Stimulated activated naive CD8-positive, alpha-beta T cell treated with anti-CD3 and anti-CD28 coated beads, Interleukin-15, Interleukin-2, amounts not matched to agents 100 ng/mL and 50 ng/mL, for 24 hours (primary cell): ENCODE data around the gene VAT1L.

Experiments
- H3K27ac Mint-ChIP-seq: one replicate; pipeline ENCODE4 v1.8.0; 2021; ENCODE audit warnings: mild to moderate bottlenecking, mixed read lengths
- H3K27me3 Mint-ChIP-seq: one replicate; pipeline ENCODE4 v1.8.0; 2021; ENCODE audit warnings: mixed read lengths
- H3K36me3 Mint-ChIP-seq: one replicate; pipeline ENCODE4 v1.8.0; 2021; ENCODE audit warnings: low read depth, mixed read lengths
- H3K4me1 Mint-ChIP-seq: one replicate; pipeline ENCODE4 v1.8.0; 2021; ENCODE audit warnings: low read depth, mixed read lengths
- H3K4me3 Mint-ChIP-seq: one replicate; pipeline ENCODE4 v1.8.0; 2021; ENCODE audit warnings: mild to moderate bottlenecking, mixed read lengths
- H3K9me3 Mint-ChIP-seq: one replicate; pipeline ENCODE4 v1.8.0; 2021; ENCODE audit warnings: mixed read lengths

Gene VAT1L

DNA sequence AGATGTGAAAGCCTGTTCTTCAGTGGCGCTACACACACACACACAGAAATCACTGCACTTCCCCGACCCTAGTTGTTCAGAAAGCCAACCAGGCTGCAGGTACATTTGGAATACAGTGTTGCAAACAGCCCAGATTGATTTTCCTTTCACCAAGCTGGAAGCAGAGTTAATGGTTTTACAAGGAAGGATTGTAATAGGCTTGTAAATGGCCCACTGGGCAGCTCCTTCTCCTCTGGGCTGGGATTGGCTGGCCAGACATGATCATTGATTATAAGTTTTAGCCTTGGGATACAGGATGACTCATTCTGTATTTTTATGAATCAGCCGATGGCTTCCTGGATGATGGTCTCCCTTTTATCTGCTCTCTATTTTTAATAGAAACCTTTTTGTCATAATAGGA, 2.5 kb downstream of the VAT1L start:
- H3K27me3 Mint-ChIP-seq, result peaks cover 57% of the 10 kb centered on the region
- peaks cover 6% of the 10 kb centered on the region for H3K4me1 Mint-ChIP-seq
- no peak overlapping the region for H3K27ac Mint-ChIP-seq
- no peak overlapping the region for H3K4me3 Mint-ChIP-seq
- H3K9me3 Mint-ChIP-seq, result no peaks in the 10 kb centered on the region
- no peaks in the 10 kb centered on the region for H3K36me3 Mint-ChIP-seq

DNA sequence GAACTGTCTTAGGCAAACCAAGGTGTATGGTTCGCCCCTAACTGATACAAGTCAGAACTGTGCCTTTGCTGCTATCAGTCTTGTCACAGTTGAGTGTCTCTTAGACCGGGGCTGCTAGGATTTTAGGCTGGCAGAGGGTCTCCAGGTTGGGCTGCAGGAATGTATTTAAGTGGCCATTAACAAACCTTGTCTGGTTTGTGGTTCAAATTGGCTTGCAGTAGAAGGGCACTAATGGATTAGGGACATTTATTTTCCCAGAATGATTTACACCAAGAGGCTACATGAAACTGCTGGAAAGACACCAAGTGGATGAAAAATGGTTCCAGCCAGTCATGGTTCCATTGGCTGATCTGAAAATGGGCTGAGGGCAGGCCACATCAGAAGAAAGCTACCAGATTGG, 5.1 kb downstream of the VAT1L start:
- no peaks in the 10 kb centered on the region for H3K36me3 Mint-ChIP-seq
- H3K9me3 Mint-ChIP-seq, result no peaks in the 10 kb centered on the region
- peaks cover 41% of the 10 kb centered on the region for H3K27me3 Mint-ChIP-seq
- no peak overlapping the region for H3K27ac Mint-ChIP-seq
- H3K4me3 Mint-ChIP-seq, result no peak overlapping the region
- H3K4me1 Mint-ChIP-seq, result peaks cover 1% of the 10 kb centered on the region

DNA sequence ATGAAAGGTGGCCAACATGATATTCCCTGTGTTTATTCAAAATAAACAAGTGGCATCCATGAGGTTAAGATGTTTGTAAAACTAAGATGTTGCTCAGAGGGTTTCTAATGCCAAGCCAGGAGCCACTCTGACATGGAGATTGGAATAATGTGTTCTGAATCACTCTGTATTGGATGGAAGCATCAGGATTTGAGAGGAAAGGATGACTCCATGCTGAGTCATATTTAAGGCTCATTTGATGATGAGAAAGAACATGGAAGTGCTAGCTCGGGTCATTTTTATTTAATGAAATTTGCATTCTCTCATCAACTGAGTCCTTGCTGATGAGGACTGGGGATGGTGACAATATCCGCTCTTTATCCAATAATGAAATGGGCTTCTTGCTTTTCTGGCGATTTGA, 6.2 kb downstream of the VAT1L start:
- no peaks in the 10 kb centered on the region for H3K9me3 Mint-ChIP-seq
- no peak overlapping the region for H3K27ac Mint-ChIP-seq
- H3K4me3 Mint-ChIP-seq, result no peak overlapping the region
- no peaks in the 10 kb centered on the region for H3K36me3 Mint-ChIP-seq
- peaks cover 35% of the 10 kb centered on the region for H3K27me3 Mint-ChIP-seq
- no peaks in the 10 kb centered on the region for H3K4me1 Mint-ChIP-seq

DNA sequence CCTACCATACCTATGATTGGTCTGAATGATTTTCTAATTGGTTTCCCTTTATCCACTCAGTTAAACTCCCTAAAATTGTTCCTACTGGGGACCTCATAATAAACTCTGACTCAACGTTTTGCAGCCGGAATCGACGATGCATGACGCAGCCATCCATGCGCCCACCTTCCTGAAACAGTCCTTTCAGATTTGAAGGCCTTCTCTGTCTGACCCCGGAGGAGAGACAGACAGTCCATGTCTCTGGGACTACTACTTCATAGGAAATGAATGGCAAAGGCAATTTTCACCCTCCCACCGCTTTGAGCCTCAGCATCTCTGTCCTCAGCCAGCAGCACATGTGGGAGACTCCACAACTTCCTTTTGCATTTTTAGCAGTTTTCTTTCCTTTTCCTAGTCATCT, 13.5 kb downstream of the VAT1L start:
- Mint-ChIP-seq H3K27ac (no peak overlapping the region), H3K27me3 (peaks cover 8% of the 10 kb centered on the region), H3K4me1 (no peaks in the 10 kb centered on the region), H3K9me3 (no peaks in the 10 kb centered on the region), H3K4me3 (no peak overlapping the region), H3K36me3 (no peaks in the 10 kb centered on the region)

DNA sequence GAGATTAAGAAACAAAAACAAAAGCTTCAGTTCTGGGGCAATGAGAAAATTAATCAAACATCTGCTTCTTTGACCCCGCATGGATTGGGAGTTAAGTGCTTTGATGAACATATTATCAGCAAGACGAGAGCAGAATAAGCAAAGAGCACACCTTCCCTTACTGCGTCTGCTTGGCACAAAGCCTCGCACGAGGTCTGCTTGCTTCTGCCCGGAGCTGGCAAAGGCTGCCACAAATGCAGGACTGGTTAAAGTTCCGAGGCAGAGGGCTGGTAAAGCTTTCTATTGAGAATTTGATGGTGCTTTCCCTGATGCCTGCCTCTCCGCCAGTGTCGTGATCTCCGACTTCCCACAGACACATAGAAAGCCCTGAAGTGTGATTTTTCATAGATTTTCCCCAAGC, 17.0 kb downstream of the VAT1L start:
- H3K4me3 Mint-ChIP-seq, result no peak overlapping the region
- H3K27ac Mint-ChIP-seq, result no peak overlapping the region
- H3K36me3 Mint-ChIP-seq, result no peaks in the 10 kb centered on the region
- H3K9me3 Mint-ChIP-seq, result no peaks in the 10 kb centered on the region
- H3K4me1 Mint-ChIP-seq, result no peaks in the 10 kb centered on the region
- peaks cover 4% of the 10 kb centered on the region for H3K27me3 Mint-ChIP-seq

DNA sequence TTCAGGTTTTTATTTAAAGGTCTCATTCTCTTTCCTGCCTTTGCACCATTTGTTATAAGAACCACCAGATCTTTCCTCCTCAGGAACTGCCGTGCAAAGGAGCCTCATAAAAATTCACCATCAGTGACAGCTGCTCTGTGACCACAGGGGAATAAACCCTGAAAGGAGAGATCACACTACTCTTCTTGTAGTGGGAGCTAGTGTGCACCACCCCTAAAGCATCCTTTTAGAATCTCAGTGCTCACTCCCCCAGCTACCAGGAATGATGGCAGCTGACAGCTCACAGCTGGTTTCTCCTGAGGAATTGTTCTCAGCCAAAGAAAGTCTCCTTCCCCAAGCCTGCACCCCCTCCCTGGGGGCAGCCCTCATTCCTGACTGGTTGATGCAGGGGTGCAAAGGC, 18.7 kb downstream of the VAT1L start:
- no peak overlapping the region for H3K4me3 Mint-ChIP-seq
- no peaks in the 10 kb centered on the region for H3K4me1 Mint-ChIP-seq

GRCh38 chr16:77812856-77813500, 24.6 kb downstream of the VAT1L start:
- Mint-ChIP-seq H3K4me3 (no peak overlapping the region), H3K27ac (no peak overlapping the region), H3K4me1 (no peaks in the 10 kb centered on the region), H3K9me3 (no peaks in the 10 kb centered on the region), H3K27me3 (peaks cover 8% of the 10 kb centered on the region), H3K36me3 (no peaks in the 10 kb centered on the region)

More for the DNA sequence above, 18.7 kb downstream of the VAT1L start:
- Mint-ChIP-seq H3K27ac (no peak overlapping the region), H3K9me3 (no peaks in the 10 kb centered on the region), H3K27me3 (peaks cover 6% of the 10 kb centered on the region), H3K36me3 (no peaks in the 10 kb centered on the region)

DNA sequence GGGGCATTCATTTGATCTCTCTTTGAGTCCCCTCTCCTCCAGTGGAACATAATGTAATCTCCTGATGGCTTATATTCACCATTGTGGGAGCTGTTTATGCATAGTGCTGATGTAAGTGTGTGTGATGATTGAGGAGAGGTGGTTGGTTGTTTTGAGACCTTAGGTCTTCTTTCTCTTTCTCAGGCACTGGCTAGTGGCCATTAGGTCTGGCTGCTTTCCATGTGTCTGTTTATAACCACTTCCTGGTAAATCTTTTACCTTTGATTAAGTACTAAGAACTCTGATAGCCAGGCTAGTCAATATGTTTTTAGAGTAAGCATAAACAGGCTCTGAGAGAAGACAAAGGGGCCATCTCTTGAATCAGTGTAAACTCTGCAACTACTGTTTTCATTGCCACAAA, 27.9 kb downstream of the VAT1L start:
- Mint-ChIP-seq H3K4me1 (no peaks in the 10 kb centered on the region), H3K36me3 (no peaks in the 10 kb centered on the region), H3K27me3 (peaks cover 11% of the 10 kb centered on the region), H3K27ac (no peak overlapping the region), H3K4me3 (no peak overlapping the region), H3K9me3 (no peaks in the 10 kb centered on the region)

GRCh38 chr16:77820340-77820739, 32.0 kb downstream of the VAT1L start:
- no peaks in the 10 kb centered on the region for H3K4me1 Mint-ChIP-seq
- no peak overlapping the region for H3K27ac Mint-ChIP-seq
- H3K9me3 Mint-ChIP-seq, result no peaks in the 10 kb centered on the region
- no peak overlapping the region for H3K4me3 Mint-ChIP-seq
- H3K27me3 Mint-ChIP-seq, result peaks cover 10% of the 10 kb centered on the region
- no peaks in the 10 kb centered on the region for H3K36me3 Mint-ChIP-seq

DNA sequence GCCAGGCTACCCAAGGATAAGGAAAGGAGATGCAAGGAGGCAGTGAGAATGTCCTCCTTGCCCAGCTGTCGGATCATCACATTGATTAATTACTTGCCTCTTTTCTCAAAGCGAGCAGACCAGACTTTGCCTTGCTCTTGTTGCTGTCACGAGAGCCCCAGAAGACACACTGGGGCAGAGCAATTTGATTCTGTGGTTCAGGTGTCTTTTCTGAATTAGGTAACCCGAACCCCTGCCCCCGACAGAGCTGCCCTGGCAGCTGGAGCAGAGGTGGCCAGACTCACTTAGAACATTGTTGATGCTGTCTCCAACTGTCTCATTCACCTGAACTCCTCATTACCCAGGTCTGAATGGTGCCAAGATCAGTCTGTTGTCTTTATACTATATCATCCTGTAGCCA, 34.3 kb downstream of the VAT1L start:
- H3K27ac Mint-ChIP-seq, result no peak overlapping the region
- H3K4me1 Mint-ChIP-seq, result no peaks in the 10 kb centered on the region
- no peaks in the 10 kb centered on the region for H3K36me3 Mint-ChIP-seq
- H3K9me3 Mint-ChIP-seq, result no peaks in the 10 kb centered on the region
- H3K4me3 Mint-ChIP-seq, result no peak overlapping the region
- peaks cover 10% of the 10 kb centered on the region for H3K27me3 Mint-ChIP-seq

DNA sequence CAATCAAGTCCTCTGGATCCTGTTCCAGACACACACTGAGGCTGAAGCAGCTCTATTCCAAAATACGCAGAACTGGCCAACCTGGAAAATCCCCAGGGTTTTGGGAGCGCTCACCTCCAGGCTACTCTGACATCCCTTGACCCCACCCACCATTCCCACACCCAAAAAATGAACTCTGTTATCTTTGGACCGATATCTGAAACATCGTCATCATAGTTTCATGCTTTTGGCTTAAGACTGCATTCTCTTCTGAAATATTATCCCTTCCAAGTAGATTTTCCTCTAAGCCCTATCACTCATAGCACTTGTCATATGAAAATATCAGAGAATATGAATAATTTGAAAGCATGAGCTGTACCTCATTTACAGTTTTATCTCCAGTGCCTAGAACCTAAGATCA, 34.7 kb downstream of the VAT1L start:
- no peak overlapping the region for H3K4me3 Mint-ChIP-seq
- no peaks in the 10 kb centered on the region for H3K9me3 Mint-ChIP-seq
- H3K36me3 Mint-ChIP-seq, result no peaks in the 10 kb centered on the region
- H3K27me3 Mint-ChIP-seq, result peaks cover 10% of the 10 kb centered on the region
- H3K4me1 Mint-ChIP-seq, result no peaks in the 10 kb centered on the region
- H3K27ac Mint-ChIP-seq, result no peak overlapping the region

- no peaks in the 10 kb centered on the region for H3K4me1 Mint-ChIP-seq
- no peak overlapping the region for H3K4me3 Mint-ChIP-seq
- no peak overlapping the region for H3K27ac Mint-ChIP-seq
- H3K9me3 Mint-ChIP-seq, result no peaks in the 10 kb centered on the region
- no peaks in the 10 kb centered on the region for H3K36me3 Mint-ChIP-seq
- H3K27me3 Mint-ChIP-seq, result peaks cover 4% of the 10 kb centered on the region
Observed at GRCh38 chr16:77825196-77825595, 36.8 kb downstream of the VAT1L start.

DNA sequence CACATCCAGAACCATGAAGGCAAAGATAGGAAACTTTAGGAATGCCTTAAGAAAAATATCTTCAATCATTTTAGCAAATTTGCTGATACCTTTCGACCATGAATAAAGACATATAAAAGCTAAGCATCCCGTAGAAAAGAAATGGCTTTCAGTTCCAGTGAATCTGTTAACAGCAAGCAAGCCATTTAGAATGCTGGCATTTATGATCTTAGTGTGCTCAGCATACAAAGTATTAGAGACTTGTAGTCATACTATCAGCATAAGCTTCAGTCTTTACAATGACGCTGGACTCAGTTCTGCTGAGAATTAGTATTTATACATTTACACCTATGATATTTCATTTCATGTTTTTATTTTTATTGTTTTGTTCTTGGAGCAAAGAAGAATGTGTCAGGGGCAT, 38.7 kb downstream of the VAT1L start:
- Mint-ChIP-seq H3K27ac (no peak overlapping the region), H3K4me1 (no peaks in the 10 kb centered on the region), H3K36me3 (no peaks in the 10 kb centered on the region), H3K9me3 (no peaks in the 10 kb centered on the region), H3K27me3 (peaks cover 4% of the 10 kb centered on the region), H3K4me3 (no peak overlapping the region)

- no peaks in the 10 kb centered on the region for H3K4me1 Mint-ChIP-seq
- H3K27ac Mint-ChIP-seq, result no peak overlapping the region
- H3K27me3 Mint-ChIP-seq, result peaks cover 10% of the 10 kb centered on the region
- H3K9me3 Mint-ChIP-seq, result no peaks in the 10 kb centered on the region
- H3K4me3 Mint-ChIP-seq, result no peak overlapping the region
- no peaks in the 10 kb centered on the region for H3K36me3 Mint-ChIP-seq
Observed at GRCh38 chr16:77833921-77834634, 45.7 kb downstream of the VAT1L start.

DNA sequence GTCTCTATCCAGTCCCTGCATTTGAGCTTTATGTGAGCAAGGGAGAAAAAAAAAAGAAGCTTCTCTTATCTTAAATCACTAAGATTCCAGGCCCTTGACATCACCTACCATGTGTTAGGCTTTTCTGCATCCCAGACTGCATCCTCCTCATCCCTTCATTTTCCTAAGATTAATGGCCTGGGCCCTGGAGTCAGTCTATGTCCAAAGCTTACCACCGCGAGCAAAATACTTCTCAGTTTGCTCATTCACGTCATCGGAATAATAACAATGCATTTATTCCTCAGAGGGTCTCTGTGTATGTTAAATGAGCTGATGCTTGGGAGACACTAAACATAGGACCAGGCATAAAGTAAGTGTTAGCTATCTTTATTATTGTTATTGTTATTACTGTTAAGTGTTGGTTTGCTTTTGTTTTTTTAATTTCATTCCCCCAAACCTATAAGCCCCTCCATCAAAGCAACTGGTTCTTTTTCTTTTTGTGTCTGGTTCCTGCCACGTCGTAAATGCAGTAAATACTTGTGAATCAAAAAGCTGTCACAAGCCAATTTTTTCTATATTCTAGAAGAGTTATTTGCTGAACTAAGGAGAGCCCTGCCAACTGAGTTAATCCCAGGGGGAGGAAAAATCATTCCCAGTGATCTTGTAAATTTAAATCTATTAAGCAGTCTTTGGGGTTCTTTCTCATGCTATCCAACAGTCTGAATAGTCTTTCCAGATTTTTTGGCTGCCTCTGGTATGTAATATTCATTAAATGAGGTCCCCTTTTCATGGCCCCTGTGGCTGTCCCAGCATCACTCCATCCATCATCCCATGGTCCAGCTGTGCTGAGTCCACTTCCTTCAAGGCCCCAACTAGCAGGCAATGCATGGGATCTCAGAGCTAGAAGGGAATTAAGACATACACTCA, 46.5 kb downstream of the VAT1L start:
- H3K27me3 Mint-ChIP-seq, result peaks cover 11% of the 10 kb centered on the region
- H3K4me3 Mint-ChIP-seq, result no peak overlapping the region
- H3K36me3 Mint-ChIP-seq, result no peaks in the 10 kb centered on the region
- H3K4me1 Mint-ChIP-seq, result no peaks in the 10 kb centered on the region
- no peak overlapping the region for H3K27ac Mint-ChIP-seq
- H3K9me3 Mint-ChIP-seq, result no peaks in the 10 kb centered on the region
